ENCODE data around the gene ZNF385C.

The ZNF385C gene

DNA sequence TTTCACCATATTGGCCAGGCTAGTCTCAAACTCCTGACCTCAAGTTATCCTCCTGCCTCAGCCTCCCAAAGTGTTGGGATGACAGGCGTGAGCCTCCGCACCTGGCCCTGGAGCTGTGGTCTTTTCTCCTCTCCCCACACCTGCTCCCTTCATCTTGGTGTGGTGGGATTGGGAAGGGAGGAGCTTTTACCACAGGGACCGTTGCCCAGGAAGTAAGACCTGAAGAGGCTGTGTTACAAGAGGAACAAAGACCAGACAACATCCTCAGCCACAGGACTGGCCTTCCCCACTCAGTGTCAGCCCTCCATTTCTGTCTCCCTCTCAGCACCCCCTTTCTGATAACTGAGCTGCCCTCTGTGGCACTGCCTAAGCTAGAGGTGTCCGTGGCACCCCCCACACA is 38.5 kb downstream of the ZNF385C start:
- CTCF ChIA-PET: interaction anchor here (0.8 to 3.0 kb wide), 6 partner anchors 9 to 39 kb away, joined by 3 to 12 read pairs (median 6); partner anchors contain the start of genes C17orf113 and NKIRAS2
- Histone ChIP-seq H3K36me3 (ENCODE audit: control insufficient read depth in 4 of 4, insufficient read depth in 4 of 4, low read length in 3 of 4) (no peaks in the 10 kb centered on the region), H3K4me3 (ENCODE audit: control insufficient read depth in 1 of 7, extremely low read depth in 1 of 7, insufficient read depth in 4 of 7, low read depth in 2 of 7, low read length in 6 of 7) (no peak overlapping the region), H3K4me1 (ENCODE audit: control extremely low read depth in 1 of 4, control insufficient read depth in 4 of 4, insufficient read depth in 4 of 4, low read length in 3 of 4) (peaks cover 0 to 44% (median 26%) of the 10 kb centered on the region in 4 experiments), H3K27ac (ENCODE audit: insufficient read depth in 1 of 2, low read depth in 1 of 2, low read length in 2 of 2, poor library complexity in 1 of 2, severe bottlenecking in 2 of 2) (no peak overlapping the region), H3K27me3 (replicated peaks in 2 of 5; ENCODE audit: control insufficient read depth in 4 of 5, insufficient read depth in 5 of 5, low read length in 4 of 5) (no peaks in the 10 kb centered on the region), H3K9me3 (ENCODE audit: control extremely low read depth in 1 of 5, control insufficient read depth in 4 of 5, insufficient read depth in 2 of 5, low read depth in 1 of 5, low read length in 4 of 5) (no peaks in the 10 kb centered on the region)
- no peak for DNase-seq
- WGBS (ENCODE audit: insufficient coverage): 91% methylated on average over 1 of the region's 4 CpGs
- POLR2A ChIA-PET: interaction anchor here (0.7 kb wide), 1 partner anchor 18 kb away, joined by 3 read pairs; no protein-coding TSS in a partner anchor

DNA sequence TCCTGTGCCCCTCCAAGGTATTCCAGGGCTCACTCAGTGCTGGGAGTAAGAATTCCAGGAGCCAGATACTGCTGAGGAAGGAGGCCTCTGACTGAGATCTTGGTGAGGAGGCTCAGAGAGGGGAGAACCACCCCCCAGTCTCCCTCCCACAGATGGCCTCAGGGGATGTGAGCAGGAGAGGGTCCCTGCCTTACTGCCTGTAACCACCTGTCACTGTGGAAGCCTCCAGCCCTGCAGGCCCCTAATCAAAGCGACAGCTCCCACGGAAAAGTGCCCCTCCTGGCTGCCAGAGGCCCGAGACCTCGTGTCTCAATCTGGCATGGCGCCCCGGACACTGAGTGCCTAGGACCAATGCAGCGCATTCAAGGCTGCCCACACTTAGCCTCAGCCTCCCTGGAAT is 40.2 kb downstream of the ZNF385C start:
- POLR2A ChIA-PET: no interaction called here

DNA sequence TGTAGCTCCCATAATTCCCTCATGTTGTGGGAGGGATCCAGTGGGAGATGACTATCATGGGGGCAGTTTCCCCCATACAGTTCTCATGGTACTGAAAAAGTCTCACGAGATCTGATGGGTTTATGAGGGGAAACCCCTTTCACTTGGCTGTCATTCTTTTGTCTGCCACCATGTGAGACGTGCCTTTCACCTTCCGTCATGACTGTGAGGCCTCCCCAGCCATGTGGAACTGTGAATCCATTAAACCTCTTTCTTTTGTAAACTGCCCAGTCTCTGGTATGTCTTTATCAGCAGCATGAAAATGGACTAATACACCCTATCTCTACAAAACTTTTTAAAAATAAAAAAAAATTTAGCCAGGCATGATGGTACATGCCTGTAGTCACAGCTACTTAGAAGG is 41.6 kb downstream of the ZNF385C start:
- H3K4me3 ChIP-seq (ENCODE audit: control insufficient read depth in 1 of 7, extremely low read depth in 1 of 7, insufficient read depth in 4 of 7, low read depth in 2 of 7, low read length in 6 of 7): no peak overlapping the region
- no peak overlapping the region for H3K27ac ChIP-seq (ENCODE audit: insufficient read depth in 1 of 2, low read depth in 1 of 2, low read length in 2 of 2, poor library complexity in 1 of 2, severe bottlenecking in 2 of 2)
- H3K9me3 ChIP-seq (ENCODE audit: control extremely low read depth in 1 of 5, control insufficient read depth in 4 of 5, insufficient read depth in 2 of 5, low read depth in 1 of 5, low read length in 4 of 5): no peaks in the 10 kb centered on the region
- WGBS (ENCODE audit: insufficient coverage): 92% methylated on average over 2 of the region's 3 CpGs
- no peaks in the 10 kb centered on the region for H3K36me3 ChIP-seq (ENCODE audit: control insufficient read depth in 4 of 4, insufficient read depth in 4 of 4, low read length in 3 of 4)
- no peak for DNase-seq
- peaks cover 0 to 13% (median 6%) of the 10 kb centered on the region in 4 experiments for H3K4me1 ChIP-seq (ENCODE audit: control extremely low read depth in 1 of 4, control insufficient read depth in 4 of 4, insufficient read depth in 4 of 4, low read length in 3 of 4)
- no peaks in the 10 kb centered on the region for H3K27me3 ChIP-seq (replicated peaks in 2 of 5; ENCODE audit: control insufficient read depth in 4 of 5, insufficient read depth in 5 of 5, low read length in 4 of 5)
- POLR2A ChIA-PET: no interaction called here
- CTCF ChIA-PET: interaction anchor here (1.0 to 4.1 kb wide), 7 partner anchors 9 to 62 kb away, joined by 3 to 19 read pairs (median 5); no protein-coding TSS in a partner anchor

More for the DNA sequence above, 40.2 kb downstream of the ZNF385C start:
- DNase-seq: no peak
- Histone ChIP-seq H3K4me1 (ENCODE audit: control extremely low read depth in 1 of 4, control insufficient read depth in 4 of 4, insufficient read depth in 4 of 4, low read length in 3 of 4) (peaks cover 0 to 26% (median 12%) of the 10 kb centered on the region in 4 experiments), H3K9me3 (ENCODE audit: control extremely low read depth in 1 of 5, control insufficient read depth in 4 of 5, insufficient read depth in 2 of 5, low read depth in 1 of 5, low read length in 4 of 5) (no peaks in the 10 kb centered on the region), H3K27me3 (replicated peaks in 2 of 5; ENCODE audit: control insufficient read depth in 4 of 5, insufficient read depth in 5 of 5, low read length in 4 of 5) (no peaks in the 10 kb centered on the region), H3K4me3 (ENCODE audit: control insufficient read depth in 1 of 7, extremely low read depth in 1 of 7, insufficient read depth in 4 of 7, low read depth in 2 of 7, low read length in 6 of 7) (no peak overlapping the region), H3K36me3 (ENCODE audit: control insufficient read depth in 4 of 4, insufficient read depth in 4 of 4, low read length in 3 of 4) (no peaks in the 10 kb centered on the region), H3K27ac (ENCODE audit: insufficient read depth in 1 of 2, low read depth in 1 of 2, low read length in 2 of 2, poor library complexity in 1 of 2, severe bottlenecking in 2 of 2) (no peak overlapping the region)
- CTCF ChIA-PET: interaction anchor here (0.9 to 1.4 kb wide), 3 partner anchors 8 to 17 kb away, joined by 3 to 6 read pairs (median 3); no protein-coding TSS in a partner anchor
- 93% methylated on average over 4 of the region's 7 CpGs for WGBS (ENCODE audit: insufficient coverage)

DNA sequence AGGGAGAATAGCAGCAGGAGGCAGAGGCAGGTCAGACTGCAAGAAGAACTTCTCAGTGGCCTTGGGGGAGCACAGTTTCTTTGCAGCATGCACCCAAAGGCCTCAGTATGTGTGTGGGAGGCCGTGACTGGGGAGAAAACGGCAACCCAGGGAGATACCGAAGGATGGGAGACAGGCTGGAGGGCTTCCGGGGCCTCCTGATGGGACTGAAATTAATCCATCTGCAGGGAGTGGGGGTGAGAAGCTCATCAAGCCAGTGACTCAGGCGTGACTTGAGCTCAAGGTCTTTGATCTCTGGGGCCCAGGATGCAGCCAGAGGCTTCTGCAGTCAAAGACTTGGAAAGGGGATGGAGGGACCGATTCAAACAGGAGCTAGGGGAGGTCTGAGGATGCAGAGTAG is 42.8 kb downstream of the ZNF385C start:
- Histone ChIP-seq H3K9me3 (ENCODE audit: control extremely low read depth in 1 of 5, control insufficient read depth in 4 of 5, insufficient read depth in 2 of 5, low read depth in 1 of 5, low read length in 4 of 5) (no peaks in the 10 kb centered on the region), H3K36me3 (ENCODE audit: control insufficient read depth in 4 of 4, insufficient read depth in 4 of 4, low read length in 3 of 4) (no peaks in the 10 kb centered on the region), H3K27ac (ENCODE audit: insufficient read depth in 1 of 2, low read depth in 1 of 2, low read length in 2 of 2, poor library complexity in 1 of 2, severe bottlenecking in 2 of 2) (no peak overlapping the region), H3K4me1 (ENCODE audit: control extremely low read depth in 1 of 4, control insufficient read depth in 4 of 4, insufficient read depth in 4 of 4, low read length in 3 of 4) (peaks cover 0 to 12% (median 9%) of the 10 kb centered on the region in 4 experiments), H3K27me3 (replicated peaks in 2 of 5; ENCODE audit: control insufficient read depth in 4 of 5, insufficient read depth in 5 of 5, low read length in 4 of 5) (no peaks in the 10 kb centered on the region), H3K4me3 (ENCODE audit: control insufficient read depth in 1 of 7, extremely low read depth in 1 of 7, insufficient read depth in 4 of 7, low read depth in 2 of 7, low read length in 6 of 7) (no peak overlapping the region)
- DNase-seq: no peak
- ChIA-PET CTCF (interaction anchor here (0.8 to 4.1 kb wide), 9 partner anchors 10 to 64 kb away, joined by 3 to 19 read pairs (median 5); partner anchors contain the start of gene DNAJC7), POLR2A (interaction anchor here (0.6 to 1.4 kb wide), 3 partner anchors 9 to 768 kb away, joined by 3 to 4 read pairs (median 3); partner anchors contain the start of gene BECN1)
- WGBS (ENCODE audit: insufficient coverage): 94% methylated on average over 6 of the region's 6 CpGs

DNA sequence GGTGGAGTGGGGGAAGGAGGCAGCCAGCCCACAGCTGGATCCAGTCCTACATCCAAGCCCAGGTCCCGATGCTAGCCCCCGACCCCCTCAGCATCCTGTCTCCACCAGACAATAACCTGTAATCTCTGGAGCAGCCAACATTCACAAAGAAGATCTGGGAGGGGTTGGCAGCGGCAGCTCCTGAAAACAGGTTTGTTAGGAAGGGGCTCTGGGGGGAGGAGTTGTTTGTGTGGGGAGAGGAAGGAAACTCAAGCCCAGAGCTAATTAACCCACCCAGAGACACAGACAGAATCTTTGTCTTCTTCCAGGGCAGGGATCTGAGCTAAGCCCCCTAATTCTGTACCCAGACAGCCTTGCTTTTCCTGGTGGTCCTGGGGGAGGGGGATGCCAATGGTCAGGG is 43.2 kb downstream of the ZNF385C start:
- no peak for DNase-seq
- Histone ChIP-seq H3K4me3 (ENCODE audit: control insufficient read depth in 1 of 7, extremely low read depth in 1 of 7, insufficient read depth in 4 of 7, low read depth in 2 of 7, low read length in 6 of 7) (no peak overlapping the region), H3K36me3 (ENCODE audit: control insufficient read depth in 4 of 4, insufficient read depth in 4 of 4, low read length in 3 of 4) (no peaks in the 10 kb centered on the region), H3K27me3 (replicated peaks in 2 of 5; ENCODE audit: control insufficient read depth in 4 of 5, insufficient read depth in 5 of 5, low read length in 4 of 5) (no peaks in the 10 kb centered on the region), H3K27ac (ENCODE audit: insufficient read depth in 1 of 2, low read depth in 1 of 2, low read length in 2 of 2, poor library complexity in 1 of 2, severe bottlenecking in 2 of 2) (no peak overlapping the region), H3K9me3 (ENCODE audit: control extremely low read depth in 1 of 5, control insufficient read depth in 4 of 5, insufficient read depth in 2 of 5, low read depth in 1 of 5, low read length in 4 of 5) (no peaks in the 10 kb centered on the region), H3K4me1 (ENCODE audit: control extremely low read depth in 1 of 4, control insufficient read depth in 4 of 4, insufficient read depth in 4 of 4, low read length in 3 of 4) (peaks cover 0 to 12% (median 6%) of the 10 kb centered on the region in 4 experiments)
- CTCF ChIA-PET: interaction anchor here (0.7 to 4.1 kb wide), 8 partner anchors 10 to 66 kb away, joined by 3 to 19 read pairs (median 5); partner anchors contain the start of genes DNAJC7 and KAT2A
- WGBS (ENCODE audit: insufficient coverage): no CpG with 5 or more reads among the region's 3 CpGs
- POLR2A ChIA-PET: interaction anchor here (1.4 kb wide), 1 partner anchor 10 kb away, joined by 3 read pairs; no protein-coding TSS in a partner anchor

DNA sequence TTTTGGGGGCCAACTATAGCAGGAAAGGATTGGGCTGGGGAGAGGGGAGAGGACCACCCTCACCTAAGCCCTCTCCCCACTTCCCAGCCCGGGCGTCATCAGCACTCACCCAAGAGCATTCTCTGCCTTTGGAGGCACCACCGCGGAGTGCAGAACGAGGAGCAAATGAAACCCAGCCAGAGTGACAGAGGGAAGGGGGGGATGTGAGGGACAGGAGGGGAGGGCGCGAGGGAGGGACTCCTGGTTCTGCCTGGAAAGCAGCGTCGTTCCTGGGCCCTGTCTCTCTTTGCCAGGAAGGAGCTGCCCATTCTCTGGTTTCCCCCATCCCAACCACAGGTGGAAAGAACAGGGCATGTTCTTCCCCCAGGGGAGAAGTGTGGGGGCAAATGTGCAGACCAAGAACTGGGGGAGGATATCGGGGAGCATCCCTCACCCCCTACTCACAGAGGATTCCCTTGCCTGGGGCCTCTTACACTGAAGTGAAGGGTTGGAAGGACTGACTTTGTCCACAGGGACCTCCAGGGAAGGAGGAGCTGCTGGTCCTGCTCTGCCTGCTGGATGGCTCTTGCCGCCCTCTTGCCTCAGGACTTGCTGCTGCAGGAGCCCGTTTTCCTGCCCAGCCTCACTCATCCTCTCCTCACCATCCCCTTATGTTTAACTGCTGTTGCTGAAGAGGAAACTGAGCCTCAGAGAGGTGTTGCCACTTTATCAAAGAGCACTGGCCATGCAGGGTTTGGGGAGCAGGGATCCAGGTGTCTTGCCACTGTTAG is 44.4 kb downstream of the ZNF385C start:
- WGBS (ENCODE audit: insufficient coverage): 64% methylated on average over 6 of the region's 12 CpGs
- no peak for DNase-seq
- Histone ChIP-seq H3K36me3 (ENCODE audit: control insufficient read depth in 4 of 4, insufficient read depth in 4 of 4, low read length in 3 of 4) (no peaks in the 10 kb centered on the region), H3K27ac (ENCODE audit: insufficient read depth in 1 of 2, low read depth in 1 of 2, low read length in 2 of 2, poor library complexity in 1 of 2, severe bottlenecking in 2 of 2) (no peak overlapping the region), H3K27me3 (replicated peaks in 2 of 5; ENCODE audit: control insufficient read depth in 4 of 5, insufficient read depth in 5 of 5, low read length in 4 of 5) (peaks cover 0 to 3% (median 0%) of the 10 kb centered on the region in 5 experiments), H3K4me1 (ENCODE audit: control extremely low read depth in 1 of 4, control insufficient read depth in 4 of 4, insufficient read depth in 4 of 4, low read length in 3 of 4) (peaks cover 0 to 19% (median 7%) of the 10 kb centered on the region in 4 experiments), H3K9me3 (ENCODE audit: control extremely low read depth in 1 of 5, control insufficient read depth in 4 of 5, insufficient read depth in 2 of 5, low read depth in 1 of 5, low read length in 4 of 5) (no peaks in the 10 kb centered on the region), H3K4me3 (ENCODE audit: control insufficient read depth in 1 of 7, extremely low read depth in 1 of 7, insufficient read depth in 4 of 7, low read depth in 2 of 7, low read length in 6 of 7) (no peak overlapping the region)
- POLR2A ChIA-PET: interaction anchor here (0.6 to 1.4 kb wide), 2 partner anchors 11 to 36 kb away, joined by 3 read pairs; no protein-coding TSS in a partner anchor
- CTCF ChIA-PET: interaction anchor here (0.6 to 4.1 kb wide), 6 partner anchors 8 to 84 kb away, joined by 3 to 19 read pairs (median 3); partner anchors contain the start of genes DNAJC7 and KAT2A

All from common myeloid progenitor, CD34-positive (primary cell).